ENCODE data around the gene BAK1.

BAK1 gene

DNA sequence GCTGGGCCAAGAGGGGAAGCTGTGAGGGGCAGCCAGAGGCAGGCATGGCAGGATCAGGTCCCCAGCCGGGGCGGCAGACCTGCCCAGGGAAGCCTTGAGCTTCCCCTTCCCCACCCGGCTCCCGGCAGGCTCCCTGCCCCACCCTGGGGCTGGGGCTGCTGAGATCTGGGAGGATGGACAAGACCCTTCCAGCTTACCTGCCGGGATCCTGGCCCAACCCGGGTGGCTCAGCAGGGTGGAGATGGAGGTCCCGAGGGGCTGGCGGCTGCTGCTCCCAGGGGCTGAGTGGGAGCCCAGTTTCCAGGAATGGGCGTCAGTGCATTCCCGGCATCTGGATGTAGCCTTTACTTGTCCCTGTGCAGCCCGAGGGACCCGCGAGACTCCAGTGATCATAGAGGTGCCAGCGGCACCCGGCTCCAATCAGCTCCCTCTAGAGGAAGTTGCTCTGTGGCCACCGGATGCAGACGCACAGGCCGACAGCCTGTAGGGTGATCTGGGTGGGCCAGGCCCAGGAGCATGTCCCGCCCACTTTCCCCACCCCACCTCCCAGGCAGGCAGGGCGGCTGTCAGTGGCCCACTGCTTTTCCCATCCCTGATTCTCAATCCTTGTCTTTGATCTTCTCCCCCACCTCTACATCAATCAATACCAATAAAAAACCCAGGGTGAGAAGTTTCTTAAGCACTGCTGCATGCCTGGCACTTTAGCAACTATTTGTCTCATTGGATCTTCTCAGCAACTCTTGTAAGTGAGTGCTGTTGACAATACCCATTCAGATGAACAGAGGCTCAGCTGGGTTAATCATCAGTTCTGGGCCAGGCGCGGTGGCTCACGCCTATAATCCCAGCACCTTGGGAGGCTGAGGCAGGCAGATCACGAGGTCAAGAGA lies at the start of gene BAK1:
Gene BAK1 (minus strand): TSS at position 449 of the 887 bp plus-strand sequence. CDS start 2,672 bp downstream, outside the sequence.
- peak; percentile 92 for DNase-seq

GRCh38 chr6:33628401-33628964 lies 48.4 kb upstream of the BAK1 start:
- DNase-seq = no peak

DNA sequence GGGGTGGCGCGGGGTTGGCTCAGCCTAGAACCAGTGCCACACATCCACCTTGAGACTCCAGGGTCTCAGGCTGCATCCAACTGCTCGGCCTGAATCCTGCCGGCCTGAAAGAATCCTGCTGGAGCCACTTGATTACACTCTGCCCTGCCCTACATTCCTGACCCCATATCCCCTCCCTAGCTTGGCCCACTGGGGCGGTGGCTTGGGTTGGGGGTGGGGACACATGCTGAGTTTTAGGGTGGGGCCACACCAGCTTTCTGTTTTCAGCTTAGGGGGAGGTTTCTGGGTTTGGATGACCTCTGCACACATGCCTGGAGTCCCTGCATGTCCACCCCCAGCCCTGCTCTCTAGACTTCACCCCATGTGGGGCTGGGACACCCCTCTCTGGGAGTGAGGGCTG lies 47.8 kb upstream of the BAK1 start:
- DNase-seq = no peak

DNA sequence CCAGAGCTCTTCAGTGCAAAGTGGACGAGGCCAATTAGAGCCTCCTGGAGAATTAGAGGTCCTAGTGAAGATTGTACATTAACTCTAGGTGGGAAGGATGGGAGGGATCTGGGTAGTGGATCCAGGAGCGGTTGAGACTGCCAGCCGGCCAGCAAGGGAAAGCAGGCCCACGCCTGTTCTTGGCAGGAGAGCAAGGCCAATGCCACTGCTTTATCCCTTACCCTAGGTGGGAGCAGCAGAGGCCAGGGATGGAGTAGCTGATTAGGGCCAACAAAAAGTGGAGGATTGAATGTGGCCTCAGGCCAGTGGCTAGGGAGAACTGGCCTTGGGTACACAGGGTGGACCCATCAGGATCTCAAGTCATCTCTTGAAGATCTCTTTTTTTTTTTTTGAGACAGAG lies 44.8 kb upstream of the BAK1 start:
- DNase-seq = no peak

- no peak for DNase-seq
These were observed 43.9 kb upstream of the BAK1 start for GRCh38 chr6:33623895-33624381.

DNA sequence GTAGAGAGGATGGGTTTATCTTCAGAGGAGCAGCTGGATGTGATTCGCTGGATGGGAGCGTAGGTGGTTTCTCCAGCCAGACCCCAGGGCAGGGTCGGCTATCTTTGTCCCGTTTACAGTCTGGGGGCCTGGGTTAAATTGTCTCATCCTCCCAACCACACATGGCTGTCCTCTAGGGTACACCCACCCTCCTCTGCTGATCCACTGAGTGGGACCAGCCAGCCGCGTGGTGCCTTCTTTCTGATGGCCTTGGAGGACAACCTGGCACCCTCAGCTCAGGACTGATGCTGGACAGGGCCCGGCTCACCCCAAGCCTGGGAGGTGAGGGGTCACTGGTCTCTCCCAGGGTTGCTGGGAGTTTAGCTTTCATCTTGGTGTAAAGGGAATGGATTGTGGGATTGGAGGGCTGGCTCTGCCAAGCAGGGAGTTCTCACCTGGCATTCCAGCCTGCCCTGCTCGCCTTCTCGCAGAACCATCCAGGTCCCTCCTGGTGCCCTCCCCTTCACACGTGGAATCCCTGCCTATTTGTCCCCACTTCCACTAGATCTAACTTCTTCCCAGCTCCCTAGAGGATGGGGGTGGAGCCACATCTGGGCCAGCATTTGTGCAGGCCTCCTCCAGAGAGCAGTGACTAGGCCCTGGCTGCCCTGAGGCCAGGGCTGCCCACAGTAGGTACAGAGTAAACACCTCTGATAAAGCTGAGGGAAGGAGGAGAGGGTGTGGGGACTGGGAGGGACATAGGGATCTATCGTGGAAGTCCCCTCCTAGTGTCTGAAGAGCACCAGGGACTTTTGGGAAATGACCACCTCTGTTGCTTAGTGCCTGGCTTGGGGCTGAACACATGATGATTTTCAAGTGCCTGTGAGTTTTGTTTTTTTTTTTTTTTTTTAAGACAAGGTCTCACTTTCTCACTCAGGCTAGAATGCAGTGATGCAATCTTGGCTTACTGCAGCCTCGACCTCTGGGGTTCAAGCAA lies 42.7 kb upstream of the BAK1 start:
- no peak for DNase-seq

DNA sequence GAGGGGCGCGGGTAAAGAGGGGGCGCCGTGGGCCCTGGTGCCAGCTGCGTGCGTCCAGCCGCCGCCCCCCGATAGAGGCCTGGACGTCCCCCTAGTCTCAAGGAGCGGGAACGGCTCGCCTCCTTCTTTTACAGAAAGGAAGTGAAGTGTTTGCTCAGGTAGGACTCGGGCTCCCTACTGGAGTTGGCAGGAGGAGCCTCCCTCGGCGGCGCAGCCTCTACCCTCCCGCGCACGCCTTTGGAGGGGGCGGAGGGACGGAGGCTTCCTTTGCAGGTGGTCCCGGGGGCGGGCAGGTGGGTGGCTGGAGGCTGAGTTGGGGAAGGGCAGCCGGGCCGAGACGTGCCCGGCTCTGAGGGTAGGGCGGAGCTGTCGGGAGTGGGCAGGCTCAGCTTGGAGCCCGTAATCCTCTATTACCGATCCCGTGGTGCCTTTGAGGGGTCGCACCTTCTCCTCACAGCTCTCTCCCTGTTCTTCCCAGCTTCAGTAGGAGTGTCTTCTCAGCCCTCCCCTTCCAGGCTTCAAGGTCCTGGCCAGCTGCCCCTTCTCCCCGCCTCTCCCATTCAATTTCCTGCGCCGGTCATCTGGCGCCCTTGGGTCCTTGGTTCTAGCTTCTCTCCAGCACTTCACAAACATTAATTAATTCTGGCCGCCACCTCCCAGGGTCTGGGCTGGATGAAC lies 41.8 kb upstream of the BAK1 start:
- DNase-seq = peak; percentile 63

- DNase-seq = no peak
These were observed 41.0 kb upstream of the BAK1 start, which contains the start of gene ITPR3 for GRCh38 chr6:33620856-33621710. Gene ITPR3, plus strand, starts transcription at chr6:33621322. Its CDS starts 281 bp downstream, at chr6:33621603.

GRCh38 chr6:33620158-33620855 lies 40.2 kb upstream of the BAK1 start:
- peak; percentile 73 for DNase-seq

GRCh38 chr6:33619166-33619840 lies 39.2 kb upstream of the BAK1 start:
- no peak for DNase-seq

DNA sequence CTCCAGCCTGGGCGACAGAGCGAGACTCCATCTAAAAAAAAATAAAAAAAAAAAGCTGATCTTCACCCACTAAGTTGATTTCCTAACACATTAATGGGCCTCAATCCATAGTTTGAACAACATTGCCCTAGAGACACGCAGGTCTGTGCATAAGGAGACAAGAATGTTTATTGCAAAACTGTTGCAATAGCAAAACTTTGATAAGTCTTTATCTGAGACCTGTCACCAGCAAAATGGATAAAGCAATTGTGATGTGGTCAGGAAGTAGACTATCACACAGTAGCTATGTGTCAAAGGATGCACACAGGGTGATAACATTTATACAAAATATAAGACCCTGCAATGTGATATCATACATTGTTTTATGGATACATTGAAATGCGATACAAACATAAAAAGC lies 36.8 kb upstream of the BAK1 start:
- no peak for DNase-seq

DNA sequence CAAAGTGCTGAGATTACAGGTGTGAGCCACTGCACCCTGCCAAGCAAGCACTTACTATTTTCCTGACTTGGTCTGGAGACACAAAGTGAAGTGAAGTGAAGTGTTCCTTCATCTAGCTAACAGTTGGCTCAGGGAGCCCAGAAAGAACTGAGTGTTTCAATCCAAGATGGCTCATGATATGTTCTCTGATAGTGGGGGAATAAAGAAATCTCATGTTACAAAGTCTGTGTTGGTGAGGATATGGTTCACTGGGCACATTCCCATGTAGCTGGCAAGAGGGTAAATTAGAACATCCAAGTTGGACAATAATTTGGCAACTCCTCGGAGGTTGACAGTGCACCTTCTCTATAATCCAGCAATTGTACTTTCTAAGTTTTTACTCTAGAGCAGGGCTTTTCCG lies 36.0 kb upstream of the BAK1 start:
- no peak for DNase-seq

GRCh38 chr6:33613795-33614168 lies 33.7 kb upstream of the BAK1 start:
- DNase-seq = no peak

GRCh38 chr6:33613146-33613794 lies 33.2 kb upstream of the BAK1 start:
- no peak for DNase-seq

DNA sequence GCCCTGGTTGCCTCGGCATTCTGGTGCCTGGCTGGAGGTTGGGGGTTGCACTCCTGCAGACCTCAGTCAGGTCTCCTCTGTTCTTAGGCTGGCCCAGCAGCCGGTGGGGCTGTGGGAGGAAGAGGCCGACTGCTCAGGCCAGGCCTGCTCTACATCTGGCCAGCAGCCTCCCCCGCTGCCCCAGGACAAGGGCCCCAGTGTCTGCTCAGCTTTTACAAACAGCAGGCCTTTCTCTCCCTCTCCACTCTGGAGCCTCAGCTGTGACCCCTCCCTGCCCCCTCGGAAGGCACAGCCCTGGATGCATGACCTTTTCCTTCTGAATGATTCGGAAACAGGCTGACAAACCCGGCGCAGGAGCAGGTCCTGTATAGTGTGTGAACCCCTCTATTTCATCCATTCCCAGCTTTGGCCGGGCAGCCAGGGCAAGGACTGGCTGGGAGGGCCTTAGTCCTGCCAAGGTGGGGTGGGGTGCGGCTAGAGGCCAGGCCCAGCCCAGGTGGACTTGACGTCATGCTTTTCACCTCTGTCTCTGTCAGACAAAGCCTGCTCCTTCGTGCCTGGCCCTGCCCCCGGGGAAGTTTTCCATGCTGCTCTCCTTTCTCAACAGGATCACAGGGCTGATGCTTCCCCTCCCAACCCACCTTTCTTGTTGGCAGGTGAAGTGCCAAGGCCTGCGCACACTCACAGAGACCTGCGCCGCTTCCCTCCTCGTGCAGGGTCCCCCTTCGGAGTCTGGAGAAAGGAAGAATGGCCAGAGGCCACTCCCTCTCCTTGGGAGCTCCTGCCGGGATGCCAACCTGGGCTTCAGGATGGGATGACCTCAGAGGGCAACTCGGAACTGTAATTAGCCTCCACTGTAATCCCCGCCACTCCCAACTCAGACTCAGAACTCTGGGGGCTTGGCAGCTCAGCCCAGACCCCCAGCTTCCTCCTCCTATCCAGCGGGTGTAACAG lies 31.0 kb upstream of the BAK1 start:
- DNase-seq = peak; percentile 62

DNA sequence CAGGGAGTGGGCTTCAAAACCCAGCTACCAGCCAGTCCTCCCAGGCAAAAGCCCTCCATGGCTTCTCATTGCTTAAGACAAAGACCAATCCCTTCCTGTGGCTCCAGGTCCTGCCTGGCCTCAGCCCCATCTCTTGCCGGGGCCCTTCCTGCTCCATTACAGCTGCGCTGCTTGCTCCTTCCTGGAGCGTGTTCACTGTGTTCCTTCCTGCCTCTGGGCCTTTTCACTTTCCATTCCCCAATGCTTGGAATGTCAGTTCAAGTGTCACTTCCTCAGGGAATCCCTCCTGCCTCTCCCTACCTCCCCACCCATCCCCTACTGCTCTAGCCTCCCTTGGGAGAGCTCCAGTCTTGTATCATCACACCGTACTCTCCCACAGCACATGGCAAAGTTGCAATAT lies 30.0 kb upstream of the BAK1 start:
- no peak for DNase-seq

- DNase-seq = peak; percentile 60
These were observed 29.5 kb upstream of the BAK1 start for GRCh38 chr6:33609528-33609927.

- no peak for DNase-seq
These were observed 28.9 kb upstream of the BAK1 start for GRCh38 chr6:33609019-33609418.

Measured in eye (tissue), 1 donor.